K562 (cell line): ENCODE results near the gene SLC22A4. TPM values are rescaled to one million over a fixed set of nuclear protein-coding genes. Genes with fewer than 3 reads are reported as not detected.

Source experiments
- ATAC-seq: fragments of 200-7000 bp; cut with Tn5 transposase; 3 replicates; pipeline ENCODE4 v1.9.1; 2020; ENCODE audit warnings: moderate library complexity
- BruUV-seq: library from RNA; stranded (reverse); fragments of 400-500 nt; replicated peaks from 2 replicates; lab custom pipeline; 2021; lab: Mats Ljungman, UMichigan
- CTCF ChIA-PET: fragments of 300-600 bp; formaldehyde crosslinking; extraction: SDS; loops from one replicate; lab custom pipeline; 2021; ENCODE audit warnings: low intra/inter-chr PET ratio; lab: Yijun Ruan, JAX
- POLR2A ChIA-PET: fragments of 300-600, 350-650 bp; sonication (Branson Sonifier 250); formaldehyde crosslinking; extraction: SDS; loops from one replicate; lab custom pipeline; 2021; ENCODE audit warnings: antibody characterized with exemption, inconsistent platforms; lab: Yijun Ruan, JAX
- DNase-seq, 4 experiments: peaks; one replicate each; pipeline versions ENCODE4 v3.0.0 to v3.0.0-alpha.2; 2011 to 2018; ENCODE audit warnings: low spot score in 3 of 4, mixed read lengths in 3 of 4; ENCODE audit errors: extremely low read depth in 1 of 4
- FAIRE-seq: peaks from 2 replicates; lab custom pipeline; 2011; peaks lifted over from hg19 to GRCh38; lab: Jason Lieb, UNC
- H2AFZ ChIP-seq: 2 replicates; pipeline ENCODE4 v1.6.0; 2011; ENCODE audit warnings: low read depth, low read length, control low read depth, inconsistent platforms
- H3K27ac ChIP-seq: fragments of 200-600 bp; 3 replicates; pipeline ENCODE4 v1.8.0; 2011; ENCODE audit warnings: low read depth, mild to moderate bottlenecking, control low read depth, inconsistent platforms, low read length, moderate library complexity, mixed read lengths; ENCODE audit errors: extremely low read depth
- H3K27me3 ChIP-seq, 2 experiments: fragments of 300-600 bp in 1 of 2; 2 replicates in 1 of 2; 3 replicates in 1 of 2; pipeline versions ENCODE4 v1.6.0 to v1.8.0; 2011; ENCODE audit warnings: inconsistent platforms in 2 of 2, low read length in 2 of 2, mild to moderate bottlenecking in 1 of 2, mixed read lengths in 1 of 2, moderate library complexity in 1 of 2; ENCODE audit not compliant: control insufficient read depth in 2 of 2, insufficient read depth in 2 of 2
- H3K36me3 ChIP-seq: fragments of 300-600 bp; 3 replicates; pipeline ENCODE4 v1.8.0; 2011; ENCODE audit warnings: mild to moderate bottlenecking, low read length, inconsistent platforms; ENCODE audit not compliant: control insufficient read depth, insufficient read depth
- H3K4me1 ChIP-seq, 2 experiments: fragments of 200-600 bp in 1 of 2; replicated peaks in 1 of 2; 2 replicates in 1 of 2; 3 replicates in 1 of 2; pipeline versions ENCODE4 v1.5.1 to v1.8.0; 2011; ENCODE audit warnings: inconsistent platforms in 2 of 2, low read length in 2 of 2, mild to moderate bottlenecking in 1 of 2, mixed read lengths in 1 of 2, moderate library complexity in 1 of 2; ENCODE audit not compliant: control insufficient read depth in 2 of 2, insufficient read depth in 2 of 2
- H3K4me2 ChIP-seq: 2 replicates; pipeline ENCODE4 v1.6.1; 2011; ENCODE audit warnings: low read length, control low read depth, inconsistent platforms, mixed read lengths; ENCODE audit not compliant: insufficient read depth
- H3K4me3 ChIP-seq: fragments of 200-600 bp; sonication (generic), shearing (Covaris generic); 2 replicates; pipeline ENCODE4 v1.5.1; 2016; ENCODE audit warnings: control low read depth, inconsistent platforms
- H3K79me2 ChIP-seq: fragments of 200-600 bp; 3 replicates; pipeline ENCODE4 v1.8.0; 2011; ENCODE audit warnings: low read length, inconsistent platforms; ENCODE audit not compliant: control insufficient read depth, insufficient read depth
- H3K9ac ChIP-seq, 2 experiments: 2 replicates each; pipeline versions ENCODE4 v1.6.0 to v1.6.1; 2011; ENCODE audit warnings: low read depth in 2 of 2, low read length in 2 of 2, control low read depth in 1 of 2, inconsistent platforms in 1 of 2, mild to moderate bottlenecking in 1 of 2, mixed read lengths in 1 of 2; ENCODE audit not compliant: insufficient read depth in 1 of 2
- H3K9me1 ChIP-seq: one replicate; pipeline ENCODE4 v1.6.0; 2011; ENCODE audit warnings: inconsistent platforms, mild to moderate bottlenecking, low read length, moderate library complexity; ENCODE audit not compliant: control insufficient read depth, insufficient read depth
- H3K9me3 ChIP-seq: replicated peaks from 2 replicates; pipeline ENCODE4 v1.5.1; 2011; ENCODE audit warnings: low read depth, low read length, inconsistent platforms; ENCODE audit not compliant: control insufficient read depth, insufficient read depth
- H4K20me1 ChIP-seq: replicated peaks from 2 replicates; pipeline ENCODE4 v1.6.1; 2011; ENCODE audit warnings: low read length, inconsistent platforms, mixed read lengths; ENCODE audit not compliant: control insufficient read depth, insufficient read depth
- CBX8 ChIP-seq: fragments of 200-600 bp; sonication (generic); IDR thresholded peaks from 2 replicates; pipeline ENCODE4 v1.6.1; 2012; ENCODE audit warnings: borderline replicate concordance, mixed run types, low read depth, mild to moderate bottlenecking, moderate library complexity, mixed read lengths, low read length, control low read depth, inconsistent platforms; ENCODE audit not compliant: poor library complexity, severe bottlenecking; ENCODE audit errors: extremely low read depth
- GATA2 ChIP-seq: sonication (generic); formaldehyde crosslinking; IDR thresholded peaks from 2 replicates; pipeline ENCODE4 v1.4.0; 2020; ENCODE audit warnings: mild to moderate bottlenecking, missing genetic modification reagents
- GTF2E2 ChIP-seq: fragments of 200-800 bp; sonication (Bioruptor generic); IDR thresholded peaks from 2 replicates; pipeline ENCODE4 v1.6.1; 2016; ENCODE audit warnings: missing genetic modification characterization, missing compliant biosample characterization
- KLF10 ChIP-seq: fragments of 250-450 bp; sonication (Bioruptor Pico); IDR thresholded peaks from 2 replicates; pipeline ENCODE4 v1.6.1; 2021; ENCODE audit warnings: matching md5 sums
- MAFG ChIP-seq: fragments of 450-650 bp; conservative IDR thresholded peaks from 2 replicates; pipeline ENCODE4 v1.6.1; 2016; ENCODE audit warnings: missing genetic modification characterization, missing compliant biosample characterization
- MYNN ChIP-seq, 2 experiments: sonication (generic); formaldehyde crosslinking in 1 of 2; IDR thresholded peaks; 2 replicates each; pipeline versions ENCODE4 v1.5.0 to v1.6.1; 2016 to 2020; ENCODE audit warnings: antibody characterized with exemption in 1 of 2, missing genetic modification reagents in 1 of 2
- NCOA6 ChIP-seq: fragments of 450-650 bp; IDR thresholded peaks from 2 replicates; pipeline ENCODE4 v1.6.1; 2017; ENCODE audit warnings: mild to moderate bottlenecking
- SUPT5H ChIP-seq: fragments of 450-650 bp; IDR thresholded peaks from 2 replicates; pipeline ENCODE4 v1.6.1; 2016
- WGBS: fragments of 100-300 bp; shearing (Covaris generic); methylation state at CpG from one replicate; pipeline ENCODE4 v1.1.6; 2016; ENCODE audit warnings: low coverage, mixed read lengths; ENCODE audit not compliant: insufficient coverage; ENCODE audit errors: missing lambda C conversion rate; 5-methylcytosine and 5-hydroxymethylcytosine counted together
- in situ Hi-C: fragments of 300-500 bp; cut with MboI; formaldehyde crosslinking; loops from 4 replicates; pipeline ENCODE4 v1.15.0; 2018; ENCODE audit warnings: inconsistent platforms, mixed read lengths
- intact Hi-C: fragments of 100-400 bp; cut with micrococcal nuclease; formaldehyde crosslinking; loops from 2 replicates; pipeline ENCODE4 v1.14.2; 2022
- polyA plus RNA-seq, 8 experiments: library from polyadenylated mRNA; depleted of rRNA in 4 of 8; stranded (reverse) in 5 of 8; unstranded in 3 of 8; fragments of >200 nt; fragmentation: Nextera tagmentation in 2 of 8; fragmentation: Illumina TruSeq in 1 of 8; extraction: Ambion mirVana in 2 of 8; extraction: Trizol in 1 of 8; gene quantifications; 2 replicates each; pipeline versions ENCODE4 v1.2.1 to v1.2.3, GENCODE V29; 2011 to 2014; ENCODE audit warnings: inconsistent platforms in 1 of 8, missing spikeins in 1 of 8
- total RNA-seq, 7 experiments: library from RNA; depleted of rRNA in 6 of 7; stranded (reverse); fragments of >200 nt in 6 of 7; fragmentation: Illumina TruSeq in 2 of 7; extraction: Trizol in 2 of 7; gene quantifications; 2 replicates each; pipeline versions ENCODE4 v1.2.1 to v1.2.3, GENCODE V29; 2011 to 2021; ENCODE audit warnings: low replicate concordance in 1 of 7
- TF ChIP-seq, protein P1 (sequence below), 2 experiments: fragments of 150-350 bp in 1 of 2; IDR thresholded peaks; 2 replicates each; pipeline ENCODE4 v1.6.1; 2012 to 2016; ENCODE audit warnings: low read depth in 2 of 2, low read length in 2 of 2, mild to moderate bottlenecking in 1 of 2, moderate library complexity in 1 of 2

Gene SLC22A4
- total and polyA plus RNA-seq, 9 of the 15 experiments (the other 6 are each of a cell fraction or from before 2014, with no cell fraction given) = 2.7 to 9.5 (median 6.2) TPM

DNA sequence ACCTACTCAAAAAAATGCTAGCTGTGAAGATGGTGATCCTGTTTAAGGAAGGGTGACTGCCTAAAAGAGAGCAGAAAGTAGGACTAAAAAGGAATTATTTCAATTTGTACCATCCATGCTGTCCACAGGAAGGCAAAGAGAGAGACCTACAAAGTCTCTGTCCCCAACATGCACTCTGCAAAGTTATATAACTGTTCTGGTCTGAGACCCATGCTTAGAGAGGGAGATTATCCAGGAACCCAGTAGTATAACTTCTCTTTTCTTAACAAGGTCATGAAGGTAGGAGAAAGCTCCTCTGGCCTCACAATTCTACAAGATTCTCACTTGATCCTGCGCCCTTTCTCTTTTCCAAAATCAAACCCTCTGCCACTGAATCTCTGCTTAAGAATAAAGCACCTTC, 25.8 kb downstream of the SLC22A4 start (continued):
- TF ChIP-seq GATA2 (CRISPR knock-in tag) (no peak), NCOA6 (no peak), GTF2E2 (tag) (no peak), KLF10 (CRISPR knock-in tag) (no peak), SUPT5H (no peak), CBX8 (no peak), MAFG (tag) (no peak)

- TF ChIP-seq, protein P1, sequence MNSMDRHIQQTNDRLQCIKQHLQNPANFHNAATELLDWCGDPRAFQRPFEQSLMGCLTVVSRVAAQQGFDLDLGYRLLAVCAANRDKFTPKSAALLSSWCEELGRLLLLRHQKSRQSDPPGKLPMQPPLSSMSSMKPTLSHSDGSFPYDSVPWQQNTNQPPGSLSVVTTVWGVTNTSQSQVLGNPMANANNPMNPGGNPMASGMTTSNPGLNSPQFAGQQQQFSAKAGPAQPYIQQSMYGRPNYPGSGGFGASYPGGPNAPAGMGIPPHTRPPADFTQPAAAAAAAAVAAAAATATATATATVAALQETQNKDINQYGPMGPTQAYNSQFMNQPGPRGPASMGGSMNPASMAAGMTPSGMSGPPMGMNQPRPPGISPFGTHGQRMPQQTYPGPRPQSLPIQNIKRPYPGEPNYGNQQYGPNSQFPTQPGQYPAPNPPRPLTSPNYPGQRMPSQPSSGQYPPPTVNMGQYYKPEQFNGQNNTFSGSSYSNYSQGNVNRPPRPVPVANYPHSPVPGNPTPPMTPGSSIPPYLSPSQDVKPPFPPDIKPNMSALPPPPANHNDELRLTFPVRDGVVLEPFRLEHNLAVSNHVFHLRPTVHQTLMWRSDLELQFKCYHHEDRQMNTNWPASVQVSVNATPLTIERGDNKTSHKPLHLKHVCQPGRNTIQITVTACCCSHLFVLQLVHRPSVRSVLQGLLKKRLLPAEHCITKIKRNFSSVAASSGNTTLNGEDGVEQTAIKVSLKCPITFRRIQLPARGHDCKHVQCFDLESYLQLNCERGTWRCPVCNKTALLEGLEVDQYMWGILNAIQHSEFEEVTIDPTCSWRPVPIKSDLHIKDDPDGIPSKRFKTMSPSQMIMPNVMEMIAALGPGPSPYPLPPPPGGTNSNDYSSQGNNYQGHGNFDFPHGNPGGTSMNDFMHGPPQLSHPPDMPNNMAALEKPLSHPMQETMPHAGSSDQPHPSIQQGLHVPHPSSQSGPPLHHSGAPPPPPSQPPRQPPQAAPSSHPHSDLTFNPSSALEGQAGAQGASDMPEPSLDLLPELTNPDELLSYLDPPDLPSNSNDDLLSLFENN (IDR thresholded peaks at IDR 0.05; ENCODE audit: low read depth in 2 of 2, low read length in 2 of 2) = no peak
- TF ChIP-seq MYNN (IDR thresholded peaks at IDR 0.05) (peak; percentile 67; the same call in 1 of the 2 replicates), MYNN (CRISPR knock-in tag; IDR thresholded peaks at IDR 0.05) (no peak)
- Histone ChIP-seq H3K27ac (no peak overlapping the region), H2AFZ (no peak overlapping the region), H3K4me2 (no peak overlapping the region), H3K27me3 (no peaks in the 10 kb centered on the region), H3K4me1 (peaks cover 25 to 37% of the 10 kb centered on the region in 2 experiments; a peak in 4 of 5 replicates), H4K20me1 (no peaks in the 10 kb centered on the region), H3K36me3 (peaks cover 34% of the 10 kb centered on the region), H3K9me3 (no peaks in the 10 kb centered on the region), H3K79me2 (0 out of 3 replicates have a peak, but pooled peaks cover 10% of the 10 kb centered on the region), H3K9ac (peak overlapping the region in 1 of 2 experiments; percentile 19; a peak in 1 of 4 replicates), H3K9me1 (no peaks in the 10 kb centered on the region), H3K4me3 (no peak overlapping the region)
- intact Hi-C loops (no loop called here), in situ Hi-C loops (no loop called here)
- no peak for ATAC-seq
- no TSS peak for BruUV-seq
- ChIA-PET POLR2A (interaction anchor here (0.7 kb wide), 1 partner anchor 10 kb away, joined by 3 read pairs; no protein-coding TSS in a partner anchor), CTCF (no interaction called here)
- no peak for FAIRE-seq
- DNase-seq = no peak
- WGBS = 100% methylated on average over 2 of the region's 3 CpGs
These were observed 27.0 kb downstream of the SLC22A4 start for GRCh38 chr5:132321109-132321721.
